ENCODE measurements around the gene SCLY.

Gene SCLY

GRCh38 chr2:238096311-238097011, 35.7 kb downstream of the SCLY start:
- no peak for TF ChIP-seq CTCF (conservative IDR thresholded peaks at IDR 0.05)
- H3K27ac ChIP-seq: no peak overlapping the region

- H3K27ac ChIP-seq: no peak overlapping the region
- TF ChIP-seq CTCF (conservative IDR thresholded peaks at IDR 0.05): no peak
Measured at GRCh38 chr2:238097201-238097987, 36.6 kb downstream of the SCLY start.

- peak overlapping the region; percentile 52 for H3K27ac ChIP-seq
Measured at GRCh38 chr2:238097988-238098871, 37.4 kb downstream of the SCLY start.

GRCh38 chr2:238098901-238099713, 38.3 kb downstream of the SCLY start:
- no peak for TF ChIP-seq CTCF (conservative IDR thresholded peaks at IDR 0.05)
- H3K27ac ChIP-seq: peak overlapping the region; percentile 52

More at GRCh38 chr2:238097988-238098871, 37.4 kb downstream of the SCLY start:
- no peak for TF ChIP-seq CTCF (conservative IDR thresholded peaks at IDR 0.05)

- TF ChIP-seq CTCF (conservative IDR thresholded peaks at IDR 0.05): no peak
- peak overlapping the region; percentile 52; the same call in 1 of the 2 replicates for H3K27ac ChIP-seq
Measured at GRCh38 chr2:238099714-238100048, 38.9 kb downstream of the SCLY start.

- H3K27ac ChIP-seq: peak within 1 kb of the TSS; percentile 52
- TF ChIP-seq CTCF (conservative IDR thresholded peaks at IDR 0.05): no peak
Measured at GRCh38 chr2:238100049-238100820, 39.4 kb downstream of the SCLY start, which contains the start of gene ESPNL. TSS of gene ESPNL (plus strand) at chr2:238100340. CDS start at chr2:238100420, 80 bp downstream.
